Urinary bladder (tissue), 4 donors: ENCODE data around the gene SLC38A5. TPM values are rescaled to one million over a fixed set of nuclear protein-coding genes. Genes with fewer than 3 reads are reported as not detected.
"Not testable (repeated sequence)": the region's sequence is repeated elsewhere in the genome, so short reads cannot be mapped to it uniquely, and the experiment has no call there.

Source experiments
- DNase-seq: peaks from one replicate; pipeline ENCODE4 v3.0.0-alpha.2; 2015; ENCODE audit errors: extremely low spot score
- H3K27ac ChIP-seq: one replicate; pipeline ENCODE4 v1.5.1; 2013; ENCODE audit warnings: low read depth, mild to moderate bottlenecking, moderate library complexity
- H3K36me3 ChIP-seq: one replicate; pipeline ENCODE4 v1.6.1; 2013; ENCODE audit warnings: mild to moderate bottlenecking, moderate library complexity; ENCODE audit not compliant: insufficient read depth
- H3K4me1 ChIP-seq: one replicate; pipeline ENCODE4 v1.6.1; 2013; ENCODE audit warnings: mild to moderate bottlenecking, moderate library complexity; ENCODE audit not compliant: insufficient read depth
- H3K4me3 ChIP-seq: one replicate; pipeline ENCODE4 v1.5.1; 2013; ENCODE audit warnings: low read depth, low read length
- WGBS: extraction: QIAGEN DNeasy Blood & Tissue Kit; methylation state at CpG from one replicate; pipeline ENCODE4 v1.1.7; 2013; 5-methylcytosine and 5-hydroxymethylcytosine counted together
- polyA plus RNA-seq: library from polyadenylated mRNA; stranded (reverse); fragments of 200-250 nt; gene quantifications from one replicate; pipeline ENCODE4 v1.2.3, GENCODE V29; 2013
- small RNA-seq: library from RNA; depleted of rRNA; stranded (forward); fragments of <200 nt; gene quantifications from one replicate; pipeline ENCODE3, GENCODE V24; 2014
- total RNA-seq: library from RNA; depleted of rRNA; stranded (reverse); fragments of >200 nt; gene quantifications from one replicate; pipeline ENCODE4 v1.2.3, GENCODE V29; 2014
- donor health status: healthy with polysubstance abuse.
- donor health status: healthy.

Gene SLC38A5
- total and polyA plus RNA-seq, 2 donors: 5.8 to 12.8 TPM

DNA sequence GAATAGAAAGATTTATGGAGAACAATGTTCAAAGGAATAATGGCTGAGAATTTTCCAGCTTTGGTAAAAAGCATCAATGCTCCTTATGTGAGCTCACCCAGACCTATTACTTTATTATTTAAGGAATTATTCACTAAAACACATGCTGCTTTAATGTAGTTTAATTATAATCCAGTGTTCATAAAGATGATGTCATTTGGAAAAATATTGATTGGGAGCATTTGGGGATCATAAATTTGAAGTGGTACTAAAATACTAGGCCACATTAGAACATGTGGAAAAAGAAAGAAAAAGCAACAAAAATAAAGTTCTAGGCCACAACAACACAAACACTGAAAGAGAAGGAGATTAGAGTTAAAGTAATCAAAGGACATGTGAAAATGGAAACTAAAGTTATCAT is 20.0 kb downstream of the SLC38A5 start:
- Histone ChIP-seq H3K4me3 (no peak overlapping the region), H3K27ac (no peak overlapping the region), H3K36me3 (no peaks in the 10 kb centered on the region), H3K4me1 (no peaks in the 10 kb centered on the region)
- DNase-seq: no peak

DNA sequence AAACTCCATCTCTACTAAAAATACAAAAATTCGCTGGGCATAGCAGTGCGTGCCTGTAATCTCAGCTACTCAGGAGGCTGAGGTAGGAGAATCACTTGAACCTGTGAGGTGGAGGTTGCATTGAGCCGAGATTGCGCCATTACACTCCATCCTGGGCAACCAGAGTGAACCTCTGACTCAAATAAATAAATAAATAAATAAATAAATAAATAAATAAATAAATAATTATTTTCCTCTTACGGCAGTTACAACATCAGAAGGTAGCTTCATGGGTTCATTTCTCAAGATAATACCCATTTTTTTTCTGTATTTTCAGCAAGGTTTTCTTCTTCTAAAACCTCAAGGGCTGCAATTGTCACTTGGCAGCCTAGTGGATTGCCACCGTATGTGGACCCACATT is 22.9 kb downstream of the SLC38A5 start:
- DNase-seq, H3K4me1 ChIP-seq, H3K36me3 ChIP-seq, H3K4me3 ChIP-seq, H3K27ac ChIP-seq: not testable (repeated sequence)
- 95% methylated on average over 6 of the region's 6 CpGs for WGBS

DNA sequence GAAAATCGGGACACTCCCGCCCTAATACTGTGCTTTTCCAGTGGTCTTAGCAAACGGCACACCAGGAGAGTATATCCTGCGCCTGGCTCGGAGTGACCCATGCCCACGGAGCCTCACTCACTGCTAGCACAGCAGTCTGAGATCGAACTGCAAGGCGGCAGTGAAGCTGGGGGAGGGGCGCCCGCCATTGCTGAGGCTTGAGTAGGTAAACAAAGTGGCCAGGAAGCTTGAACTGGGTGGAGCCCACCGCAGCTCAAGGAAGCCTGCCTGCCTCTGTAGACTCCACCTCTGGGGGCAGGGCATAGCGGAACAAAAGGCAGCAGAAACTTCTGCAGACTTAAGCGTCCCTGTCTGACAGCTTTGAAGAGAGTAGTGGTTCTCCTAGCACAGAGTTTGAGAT is 36.3 kb downstream of the SLC38A5 start:
- not testable (repeated sequence) for DNase-seq, H3K4me3 ChIP-seq, H3K27ac ChIP-seq, H3K36me3 ChIP-seq, H3K4me1 ChIP-seq
- WGBS: 85% methylated on average over 13 of the region's 13 CpGs

DNA sequence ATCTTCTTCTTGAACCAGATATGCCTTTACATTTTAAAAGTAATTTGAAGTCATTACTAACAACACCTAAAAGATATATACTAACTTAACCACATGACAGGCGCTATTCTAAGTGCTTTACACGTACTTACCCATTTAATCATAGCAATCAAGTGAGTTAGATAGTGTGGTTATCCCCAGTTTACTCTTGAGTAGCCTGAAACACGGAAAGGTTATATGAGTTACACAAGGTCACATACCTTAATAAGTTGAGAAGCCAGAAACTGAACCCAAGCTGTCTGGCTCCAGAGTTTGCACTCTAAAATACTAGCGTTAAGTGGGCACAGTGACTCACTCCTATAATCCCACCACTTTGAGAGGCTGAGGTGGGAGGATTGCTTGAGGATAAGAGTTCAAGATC is 39.9 kb downstream of the SLC38A5 start:
- H3K27ac ChIP-seq, H3K4me3 ChIP-seq, H3K4me1 ChIP-seq, H3K36me3 ChIP-seq, DNase-seq: not testable (repeated sequence)
- 56% methylated on average over 4 of the region's 4 CpGs for WGBS

DNA sequence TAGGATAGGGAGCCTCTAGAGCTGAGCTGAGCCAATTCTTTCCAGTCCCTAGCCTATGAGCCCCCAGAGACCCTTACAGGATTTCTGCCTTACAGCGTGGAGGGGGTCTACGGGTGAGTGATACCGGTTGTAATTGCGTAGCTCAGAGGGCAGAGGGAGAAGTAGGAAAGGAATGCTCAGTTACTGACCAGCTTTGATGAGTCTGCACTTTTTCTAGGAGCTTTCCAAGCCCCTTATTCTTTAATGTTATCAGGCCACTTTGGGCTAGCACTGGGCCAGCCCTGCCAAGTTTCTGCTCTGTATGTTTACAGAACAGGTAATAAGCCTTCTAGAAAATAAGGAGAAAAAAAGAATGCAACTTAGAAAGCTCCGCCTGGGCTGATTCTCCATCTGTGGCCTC is 40.5 kb downstream of the SLC38A5 start:
- not testable (repeated sequence) for H3K4me3 ChIP-seq, H3K4me1 ChIP-seq, DNase-seq, H3K27ac ChIP-seq, H3K36me3 ChIP-seq
- WGBS: 46% methylated on average over 5 of the region's 5 CpGs

DNA sequence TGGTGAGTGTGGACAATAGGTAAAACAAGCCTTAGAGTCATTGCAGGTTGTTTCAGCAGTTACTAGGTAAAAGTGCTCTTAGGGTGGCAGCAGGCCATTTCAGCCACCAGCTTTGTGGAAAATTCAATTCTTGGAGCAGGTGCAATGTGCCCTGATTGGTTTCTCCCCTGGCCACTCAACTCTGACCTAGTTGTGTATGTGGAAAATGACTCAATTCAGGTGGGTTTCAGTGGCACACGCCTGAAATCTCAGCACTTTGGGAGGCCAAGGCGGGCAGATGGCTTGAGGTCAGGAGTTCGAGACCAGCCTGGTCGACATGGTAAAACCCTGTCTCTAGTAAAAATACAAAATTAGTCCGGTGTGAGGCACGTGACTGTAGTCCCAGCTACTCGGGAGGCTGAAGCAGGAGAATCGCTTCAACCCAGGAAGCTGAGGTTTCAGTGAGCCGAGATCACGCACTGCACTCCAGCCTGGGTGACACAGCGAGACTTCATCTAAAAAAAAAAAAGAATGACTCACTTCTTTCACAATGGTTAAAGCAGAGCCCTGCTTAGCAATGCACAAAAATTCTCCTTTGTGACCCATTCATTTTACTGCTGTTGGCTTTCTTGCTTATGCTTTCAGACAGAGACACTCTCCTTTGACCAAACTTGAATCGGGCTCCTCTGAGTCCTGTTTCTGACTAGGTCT is 42.9 kb downstream of the SLC38A5 start:
- WGBS: no CpG with 5 or more reads among the region's 12 CpGs
- H3K36me3 ChIP-seq, H3K4me1 ChIP-seq, H3K4me3 ChIP-seq, H3K27ac ChIP-seq, DNase-seq: not testable (repeated sequence)

DNA sequence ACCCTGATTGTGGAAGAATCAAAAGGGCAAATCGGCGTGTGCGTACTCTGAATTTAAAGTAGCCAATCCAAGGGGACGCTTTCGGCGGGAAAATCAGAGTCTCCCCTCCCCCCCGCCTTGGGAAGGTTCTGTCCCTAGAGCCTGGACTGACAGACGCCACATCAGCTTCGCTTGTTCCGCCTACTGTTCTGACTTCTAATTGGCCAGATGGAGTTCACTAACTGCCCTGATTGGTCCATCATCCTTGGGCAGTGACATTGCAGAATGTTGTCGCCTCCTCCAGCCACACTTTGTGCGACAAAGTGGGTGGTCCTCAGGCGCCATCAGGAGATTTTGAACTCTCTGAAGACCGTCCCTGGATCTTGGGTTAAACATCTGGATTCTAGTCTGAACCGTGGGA is 58.2 kb downstream of the SLC38A5 start, which contains the start of gene SSX4B:
TSS of gene SSX4B (minus strand) at position 101 of the 400 bp plus-strand sequence. CDS start 588 bp downstream, outside the sequence.
- not testable (repeated sequence) for H3K4me3 ChIP-seq, H3K27ac ChIP-seq, DNase-seq, H3K4me1 ChIP-seq, H3K36me3 ChIP-seq
- WGBS: no CpG with 5 or more reads among the region's 15 CpGs

Small RNA genes within 50 kb of the gene (small RNA-seq; reads per million reads assigned to genes)
- gene AL606490.4: not detected

Other genes with a start within 250 kb of the SLC38A5 start
- not detected for gene SSX1, start 214.9 kb downstream of the SLC38A5 start, total RNA-seq
- gene SSX1, start 214.9 kb downstream of the SLC38A5 start, polyA plus RNA-seq: not detected
- gene SSX3, start 113.6 kb downstream of the SLC38A5 start, total RNA-seq: not detected
- gene SSX3, start 113.6 kb downstream of the SLC38A5 start, polyA plus RNA-seq: not detected
- not detected for gene SSX4, start 86.7 kb downstream of the SLC38A5 start, total RNA-seq
- gene SSX4, start 86.7 kb downstream of the SLC38A5 start, polyA plus RNA-seq: not detected
- not detected for gene SSX4B, start 58.3 kb downstream of the SLC38A5 start, total RNA-seq
- not detected for gene SSX4B, start 58.3 kb downstream of the SLC38A5 start, polyA plus RNA-seq
- gene FTSJ1, start 5.9 kb upstream of the SLC38A5 start, total RNA-seq: 21.8 TPM
- 28.2 TPM for gene FTSJ1, start 5.9 kb upstream of the SLC38A5 start, polyA plus RNA-seq
- gene PORCN, start 38.7 kb upstream of the SLC38A5 start, total RNA-seq: 2.7 TPM
- 19.0 TPM for gene PORCN, start 38.7 kb upstream of the SLC38A5 start, polyA plus RNA-seq
- 19.2 TPM for gene EBP, start 51.5 kb upstream of the SLC38A5 start, total RNA-seq
- gene EBP, start 51.5 kb upstream of the SLC38A5 start, polyA plus RNA-seq: 34.4 TPM
- gene TBC1D25, start 69.5 kb upstream of the SLC38A5 start, total RNA-seq: 3.7 TPM
- 14.7 TPM for gene TBC1D25, start 69.5 kb upstream of the SLC38A5 start, polyA plus RNA-seq
- 198 TPM for gene RBM3, start 104.2 kb upstream of the SLC38A5 start, total RNA-seq
- 205 TPM for gene RBM3, start 104.2 kb upstream of the SLC38A5 start, polyA plus RNA-seq
- 55.0 TPM for gene WDR13, start 127.2 kb upstream of the SLC38A5 start, total RNA-seq
- gene WDR13, start 127.2 kb upstream of the SLC38A5 start, polyA plus RNA-seq: 134 TPM
- 1.0 TPM for gene WAS, start 213.5 kb upstream of the SLC38A5 start, total RNA-seq
- gene WAS, start 213.5 kb upstream of the SLC38A5 start, polyA plus RNA-seq: 6.1 TPM
- 2.8 TPM for gene SUV39H1, start 226.5 kb upstream of the SLC38A5 start, total RNA-seq
- gene SUV39H1, start 226.5 kb upstream of the SLC38A5 start, polyA plus RNA-seq: 6.0 TPM